Renal pelvis (tissue), 4 donors: ENCODE data around the gene PGK1. TPM values are rescaled to one million over a fixed set of nuclear protein-coding genes. Genes with fewer than 3 reads are reported as not detected.
"Not testable (repeated sequence)": the region's sequence is repeated elsewhere in the genome, so short reads cannot be mapped to it uniquely, and the experiment has no call there.

Experiments
- DNase-seq: peaks from one replicate; pipeline ENCODE4 v3.0.0-alpha.2; 2013
- polyA plus RNA-seq, 3 donors: library from polyadenylated mRNA; unstranded; fragments of 120-200 nt; gene quantifications; one replicate each; pipeline ENCODE4 v1.2.1, GENCODE V29; 2013; ENCODE audit not compliant: insufficient read length in 3 of 3

PGK1 gene
- polyA plus RNA-seq, 3 donors = 340 to 394 (median 394) TPM

DNA sequence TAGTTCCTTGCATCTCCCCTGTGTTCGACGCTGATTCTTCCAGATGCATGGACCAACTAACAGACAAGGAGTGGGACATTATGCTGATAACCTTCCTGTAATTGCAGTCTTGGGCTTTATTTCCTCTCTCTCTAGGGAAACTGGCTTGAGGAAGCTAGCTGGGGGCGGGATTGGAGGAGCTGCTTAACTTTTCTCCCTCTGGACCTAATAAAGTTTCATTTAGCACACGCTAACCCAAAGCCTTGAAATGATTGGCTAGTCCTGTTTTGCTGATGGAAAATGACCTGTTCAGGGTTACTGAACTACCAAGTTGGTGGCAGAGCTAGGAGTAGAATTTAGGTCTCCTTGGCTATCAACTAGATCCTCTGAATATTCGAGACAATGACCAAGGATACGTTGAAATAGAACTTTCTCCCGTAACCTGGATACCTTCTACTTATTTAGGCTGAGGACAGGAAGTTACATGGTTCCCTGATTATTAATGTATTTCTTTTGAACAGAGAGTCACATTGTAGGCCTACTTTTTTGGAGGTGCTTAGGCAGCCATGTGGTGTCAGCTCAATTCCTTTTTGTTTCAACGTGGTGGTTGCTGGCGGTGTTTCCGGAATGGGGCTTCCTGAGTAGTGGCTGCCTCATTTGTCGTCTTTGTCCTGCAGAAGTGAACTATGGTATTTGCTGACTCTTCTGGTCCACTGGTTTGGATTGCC is 2.0 kb downstream of the PGK1 start:
- DNase-seq = no peak

DNA sequence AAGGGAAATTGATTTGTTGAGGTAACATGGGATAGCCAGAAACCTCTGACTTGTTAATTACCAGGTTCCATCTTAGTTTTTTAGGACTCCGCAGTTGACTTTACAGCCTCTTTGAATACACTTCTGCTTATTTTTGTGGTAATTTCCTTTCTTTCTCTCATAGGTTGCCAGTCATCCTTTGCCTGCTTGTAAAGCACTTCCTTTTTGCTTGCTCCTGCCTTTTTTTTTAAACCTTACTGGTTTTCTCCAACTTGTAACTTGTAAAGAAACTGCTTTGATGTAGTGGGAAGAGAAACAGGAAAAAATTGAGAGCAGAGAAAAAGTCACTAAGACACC is 2.6 kb downstream of the PGK1 start:
- DNase-seq = no peak

DNA sequence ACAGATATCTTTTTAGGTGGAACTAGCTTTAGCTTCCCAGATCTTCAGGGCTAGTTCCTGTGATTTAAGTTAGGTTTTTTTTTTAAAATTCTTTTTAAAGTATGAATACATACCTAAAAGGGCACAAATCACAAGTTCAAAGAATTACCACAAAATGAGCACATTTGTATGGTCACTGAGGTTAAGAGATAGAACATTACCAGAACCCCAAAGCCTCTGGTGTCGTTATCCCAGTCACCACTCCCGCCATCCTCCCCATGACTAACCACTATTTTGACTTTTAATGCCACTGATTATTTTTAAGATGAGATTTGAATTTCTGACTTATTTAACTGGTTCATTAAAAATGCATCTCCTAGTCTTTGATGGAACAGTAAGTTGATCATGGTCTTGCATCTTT is 5.4 kb downstream of the PGK1 start:
- no peak for DNase-seq

DNA sequence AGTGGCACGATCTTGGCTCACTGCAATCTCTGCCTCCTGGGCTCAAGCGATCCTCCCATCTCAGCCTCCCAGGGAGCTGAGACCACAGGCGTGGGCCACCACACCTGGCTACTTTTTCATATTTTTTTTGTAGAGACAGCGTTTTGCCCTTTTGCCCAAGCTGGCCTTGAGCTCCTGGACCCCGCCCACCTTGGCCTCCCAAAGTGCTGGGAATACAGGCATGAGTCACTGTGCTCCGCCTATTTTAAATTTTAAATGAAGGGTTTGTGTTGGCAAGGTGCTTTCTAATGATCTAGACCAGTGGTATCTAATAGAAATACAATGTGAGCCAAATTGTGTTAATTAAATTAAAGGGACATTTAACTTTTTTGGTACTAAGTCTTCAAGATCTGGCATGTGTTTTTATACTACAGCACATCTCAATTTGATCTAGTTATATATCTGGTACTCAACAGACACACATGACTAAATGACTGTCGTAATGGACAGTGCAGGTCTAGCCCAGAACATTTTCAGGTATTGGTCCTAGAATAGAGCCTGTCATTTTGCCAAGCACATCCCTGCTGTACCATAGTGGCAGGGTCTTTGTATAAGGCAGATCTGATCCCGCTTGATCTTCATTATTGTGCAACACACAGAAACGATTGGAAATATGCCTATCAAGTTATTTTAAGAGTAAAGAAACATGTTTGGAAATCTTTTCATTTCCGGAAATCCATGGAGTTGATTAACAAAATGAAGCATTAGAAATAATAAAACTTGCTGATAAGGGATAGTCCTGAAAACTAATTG is 7.3 kb downstream of the PGK1 start:
- DNase-seq = no peak

DNA sequence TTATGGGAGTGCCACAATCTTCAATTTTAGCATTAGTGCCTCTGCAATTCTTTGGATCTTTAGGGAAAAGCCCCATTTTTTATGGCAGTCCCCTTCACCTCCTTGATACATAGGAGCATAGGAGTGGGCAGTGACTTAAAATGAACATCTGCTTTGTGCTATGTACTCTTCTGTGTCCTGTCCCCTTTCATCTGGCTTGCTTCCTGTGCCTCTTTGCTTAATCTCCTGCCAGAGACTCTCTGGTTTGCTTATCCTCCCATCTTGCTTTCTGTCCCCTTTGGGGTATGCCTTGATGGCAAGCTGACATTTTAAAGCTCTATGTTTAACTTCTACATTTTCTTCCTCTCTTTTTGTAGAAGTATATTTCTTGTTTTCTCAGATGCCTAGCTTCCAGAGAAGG is 12.3 kb downstream of the PGK1 start:
- no peak for DNase-seq

DNA sequence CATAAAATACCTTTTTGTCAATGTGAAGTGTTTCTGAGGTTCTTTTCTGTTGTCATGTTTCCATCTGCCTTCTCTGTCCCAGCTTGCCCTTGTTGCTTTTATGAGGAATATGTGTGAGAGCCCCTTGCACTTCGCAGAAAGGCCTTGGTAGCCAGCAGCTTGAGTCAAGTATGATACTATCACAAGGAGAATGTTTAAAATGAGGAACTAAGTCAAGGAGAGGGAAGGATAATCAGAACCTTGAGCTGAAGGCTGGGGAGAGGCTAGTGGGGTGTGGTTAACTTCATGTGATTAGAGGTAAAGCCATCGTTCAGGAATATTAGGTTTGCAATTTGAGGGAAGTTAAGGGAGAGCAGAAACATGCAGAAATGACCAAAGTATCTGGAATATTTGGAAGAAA is 12.7 kb downstream of the PGK1 start:
- no peak for DNase-seq

DNA sequence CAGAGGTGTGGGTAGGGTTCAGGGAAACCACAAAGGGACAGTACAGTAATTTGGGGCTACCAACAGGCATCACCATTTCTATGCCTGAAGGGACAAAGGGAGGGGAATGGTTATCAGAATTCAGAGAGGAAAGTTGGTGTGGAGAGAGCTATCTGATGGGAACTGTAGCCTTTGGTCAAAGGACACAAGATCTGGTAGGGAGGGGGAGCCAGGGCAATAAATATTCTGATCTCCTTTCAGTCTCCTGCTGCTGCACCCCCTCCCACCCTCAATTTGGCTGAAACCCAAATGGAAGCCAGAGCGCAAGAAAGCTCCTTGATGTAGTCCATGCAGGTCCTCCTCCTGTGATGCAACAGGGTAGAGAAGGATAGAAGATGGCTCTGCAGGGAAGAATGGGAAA is 14.6 kb downstream of the PGK1 start:
- no peak for DNase-seq

DNA sequence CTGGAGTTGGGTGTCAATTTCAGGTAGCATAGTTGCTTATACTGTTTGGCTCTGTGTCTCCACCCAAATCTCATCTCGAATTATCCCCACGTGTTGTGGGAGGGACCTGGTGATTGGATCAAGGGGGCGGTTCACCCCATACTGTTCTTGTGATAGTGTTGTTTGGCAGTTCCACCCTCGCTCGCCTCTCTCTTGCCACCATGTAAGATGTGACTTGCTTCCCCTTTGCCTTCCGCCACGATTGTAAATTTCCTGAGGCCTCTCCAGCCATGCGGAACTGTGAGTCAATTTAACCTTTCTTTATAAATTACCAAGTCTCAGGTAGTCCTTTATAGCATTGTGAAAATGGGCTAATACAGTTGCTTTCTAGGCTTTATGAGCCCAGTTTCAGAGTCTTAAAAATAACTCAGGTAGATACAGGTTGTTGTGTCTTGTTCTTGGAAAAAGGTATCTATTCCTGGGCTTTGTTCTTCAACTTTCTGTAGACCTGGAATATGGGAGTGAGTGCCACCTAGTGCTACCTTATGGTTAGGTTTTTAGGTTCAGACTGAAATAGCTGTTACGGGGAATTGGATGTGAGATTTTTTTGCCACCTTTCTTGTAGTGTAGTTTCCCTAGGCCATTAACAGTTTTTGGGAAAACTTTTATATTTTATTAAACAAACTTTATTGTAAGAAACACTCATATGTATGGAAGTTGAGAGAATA is 15.6 kb downstream of the PGK1 start:
- no peak for DNase-seq

DNA sequence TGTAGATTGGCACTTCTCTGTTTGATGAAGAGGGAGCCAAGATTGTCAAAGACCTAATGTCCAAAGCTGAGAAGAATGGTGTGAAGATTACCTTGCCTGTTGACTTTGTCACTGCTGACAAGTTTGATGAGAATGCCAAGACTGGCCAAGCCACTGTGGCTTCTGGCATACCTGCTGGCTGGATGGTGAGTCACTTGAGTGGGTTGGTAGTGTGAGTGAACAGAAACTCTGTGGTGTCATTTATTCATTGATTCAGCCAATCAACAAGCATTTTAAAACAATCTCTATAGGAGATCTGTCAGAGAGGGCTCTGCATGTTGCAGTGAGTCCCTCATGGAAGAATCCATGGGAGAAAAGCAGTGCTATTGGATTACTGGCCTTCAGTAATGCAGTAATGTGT is 19.1 kb downstream of the PGK1 start:
- no peak for DNase-seq

DNA sequence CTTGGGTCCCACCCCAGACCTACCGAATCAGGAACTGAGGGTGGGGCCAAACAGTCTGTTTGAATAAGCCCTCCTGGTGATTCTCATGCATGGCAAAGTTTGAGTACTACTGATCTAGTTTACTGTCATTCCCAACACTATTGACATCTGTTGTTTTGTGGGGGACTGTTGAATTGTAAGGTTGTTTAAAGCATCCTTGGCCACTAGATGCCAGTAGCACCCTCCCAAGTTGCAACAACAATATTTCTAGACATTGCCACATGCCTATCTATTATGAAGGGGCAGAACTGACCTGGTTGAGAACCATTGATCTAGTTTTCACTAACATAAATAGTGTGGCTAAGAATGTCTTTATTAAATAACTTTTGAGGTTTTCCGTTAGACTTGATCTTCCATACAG is 20.3 kb downstream of the PGK1 start:
- no peak for DNase-seq

DNA sequence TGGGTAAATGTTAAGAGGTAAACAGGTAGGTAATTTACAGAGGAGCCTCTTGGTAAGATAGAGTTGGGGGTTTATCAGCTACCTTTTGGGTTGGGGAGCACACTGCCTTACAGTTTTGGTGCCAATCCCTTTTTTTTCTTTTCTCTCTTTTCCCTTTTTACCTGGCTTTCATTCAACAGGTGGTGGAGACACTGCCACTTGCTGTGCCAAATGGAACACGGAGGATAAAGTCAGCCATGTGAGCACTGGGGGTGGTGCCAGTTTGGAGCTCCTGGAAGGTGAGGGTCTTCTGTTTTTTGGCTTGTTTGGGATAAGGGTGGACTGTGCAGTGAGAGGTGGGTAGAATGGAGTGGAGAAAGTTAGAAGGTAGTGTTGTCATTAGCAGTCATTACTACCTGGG is 21.1 kb downstream of the PGK1 start:
- DNase-seq = no peak

DNA sequence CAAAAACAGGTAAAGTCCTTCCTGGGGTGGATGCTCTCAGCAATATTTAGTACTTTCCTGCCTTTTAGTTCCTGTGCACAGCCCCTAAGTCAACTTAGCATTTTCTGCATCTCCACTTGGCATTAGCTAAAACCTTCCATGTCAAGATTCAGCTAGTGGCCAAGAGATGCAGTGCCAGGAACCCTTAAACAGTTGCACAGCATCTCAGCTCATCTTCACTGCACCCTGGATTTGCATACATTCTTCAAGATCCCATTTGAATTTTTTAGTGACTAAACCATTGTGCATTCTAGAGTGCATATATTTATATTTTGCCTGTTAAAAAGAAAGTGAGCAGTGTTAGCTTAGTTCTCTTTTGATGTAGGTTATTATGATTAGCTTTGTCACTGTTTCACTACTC is 21.7 kb downstream of the PGK1 start:
- not testable (repeated sequence) for DNase-seq

DNA sequence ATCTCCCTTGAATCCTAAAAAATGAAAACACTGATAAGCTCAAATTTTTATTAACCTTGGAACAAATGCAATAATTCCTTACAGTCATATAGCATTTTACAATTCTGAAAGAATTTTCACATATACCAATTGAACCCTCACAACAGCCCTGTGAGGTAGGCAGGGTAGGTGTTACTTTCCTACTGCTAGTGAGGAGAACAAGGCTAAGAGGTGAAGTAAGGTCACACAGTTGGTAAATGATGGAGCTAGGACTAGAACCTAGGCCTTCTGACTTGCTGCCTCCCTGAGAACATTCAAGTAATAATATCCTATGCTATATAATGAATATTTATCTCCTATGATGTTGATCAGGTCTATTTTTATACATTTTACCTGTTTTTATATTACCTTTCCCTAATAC is 25.7 kb downstream of the PGK1 start:
- DNase-seq = no peak

DNA sequence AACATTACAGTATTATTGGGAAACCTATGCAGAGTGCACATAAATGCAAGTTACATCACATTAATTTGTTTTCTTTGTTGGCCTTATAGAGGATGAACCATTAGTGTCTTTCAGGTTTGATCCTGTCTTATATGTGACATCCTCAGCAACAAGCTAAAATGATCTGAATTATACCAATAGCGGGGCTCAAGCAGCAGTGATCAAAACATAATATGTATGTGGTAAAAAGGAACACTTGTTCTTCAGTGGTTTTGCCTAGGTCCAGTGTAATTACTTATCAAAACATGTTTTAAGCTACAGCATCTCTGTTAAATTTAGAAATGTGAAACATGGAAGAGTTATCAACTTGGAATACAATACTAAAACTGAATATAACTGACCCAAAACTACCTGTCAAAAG is 26.3 kb downstream of the PGK1 start:
- DNase-seq = no peak

DNA sequence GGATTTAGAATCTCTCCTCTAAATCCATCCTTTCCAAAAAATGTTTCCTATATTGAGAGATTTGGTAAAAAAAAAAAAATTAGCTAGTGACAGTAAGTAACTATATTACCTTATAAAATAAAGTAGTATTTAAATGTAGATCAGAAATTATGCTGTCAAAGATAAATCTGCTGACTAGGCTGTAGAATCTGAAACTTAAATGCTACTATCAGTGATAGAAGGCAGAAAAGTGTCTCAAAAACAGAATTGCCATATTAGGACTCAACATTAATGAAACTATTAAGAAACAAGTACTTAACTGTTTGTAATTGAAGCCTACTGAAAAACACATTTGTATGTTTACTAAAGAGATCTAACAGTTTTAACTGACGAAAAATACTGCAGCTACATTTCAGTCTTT is 27.1 kb downstream of the PGK1 start:
- DNase-seq = no peak

DNA sequence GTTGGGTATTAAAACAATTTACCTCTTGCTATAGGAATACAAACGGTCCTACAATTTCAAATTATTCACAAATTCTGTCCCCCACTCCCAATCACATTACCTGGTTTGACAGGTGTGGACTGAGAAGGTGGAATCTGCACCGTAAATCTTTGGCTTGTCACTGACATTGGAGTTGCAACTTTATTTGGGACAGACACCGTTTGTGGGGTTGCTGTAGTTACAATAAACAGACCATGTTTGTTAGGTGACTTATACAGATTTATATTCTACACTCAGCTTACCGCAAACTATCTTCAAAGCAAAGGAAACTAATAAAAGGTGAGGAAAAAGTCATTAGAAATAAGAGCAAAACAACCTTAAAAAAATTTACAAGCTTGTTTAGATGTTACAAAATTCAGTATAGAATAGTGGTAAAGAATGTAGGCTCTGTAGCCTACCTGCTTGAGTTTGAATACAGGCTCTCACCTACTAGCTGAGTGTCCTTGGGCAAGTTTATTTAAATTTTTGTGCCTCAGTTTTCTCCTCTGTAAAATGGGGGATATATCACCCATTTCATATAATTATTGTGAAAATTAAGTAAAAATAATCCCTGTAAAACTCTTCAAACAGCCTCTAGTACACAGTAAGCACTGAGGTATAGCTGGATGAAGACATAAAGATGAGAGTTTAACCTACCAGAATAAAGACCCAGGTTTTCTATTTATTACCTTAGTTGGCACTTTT is 29.4 kb downstream of the PGK1 start:
- DNase-seq = no peak

DNA sequence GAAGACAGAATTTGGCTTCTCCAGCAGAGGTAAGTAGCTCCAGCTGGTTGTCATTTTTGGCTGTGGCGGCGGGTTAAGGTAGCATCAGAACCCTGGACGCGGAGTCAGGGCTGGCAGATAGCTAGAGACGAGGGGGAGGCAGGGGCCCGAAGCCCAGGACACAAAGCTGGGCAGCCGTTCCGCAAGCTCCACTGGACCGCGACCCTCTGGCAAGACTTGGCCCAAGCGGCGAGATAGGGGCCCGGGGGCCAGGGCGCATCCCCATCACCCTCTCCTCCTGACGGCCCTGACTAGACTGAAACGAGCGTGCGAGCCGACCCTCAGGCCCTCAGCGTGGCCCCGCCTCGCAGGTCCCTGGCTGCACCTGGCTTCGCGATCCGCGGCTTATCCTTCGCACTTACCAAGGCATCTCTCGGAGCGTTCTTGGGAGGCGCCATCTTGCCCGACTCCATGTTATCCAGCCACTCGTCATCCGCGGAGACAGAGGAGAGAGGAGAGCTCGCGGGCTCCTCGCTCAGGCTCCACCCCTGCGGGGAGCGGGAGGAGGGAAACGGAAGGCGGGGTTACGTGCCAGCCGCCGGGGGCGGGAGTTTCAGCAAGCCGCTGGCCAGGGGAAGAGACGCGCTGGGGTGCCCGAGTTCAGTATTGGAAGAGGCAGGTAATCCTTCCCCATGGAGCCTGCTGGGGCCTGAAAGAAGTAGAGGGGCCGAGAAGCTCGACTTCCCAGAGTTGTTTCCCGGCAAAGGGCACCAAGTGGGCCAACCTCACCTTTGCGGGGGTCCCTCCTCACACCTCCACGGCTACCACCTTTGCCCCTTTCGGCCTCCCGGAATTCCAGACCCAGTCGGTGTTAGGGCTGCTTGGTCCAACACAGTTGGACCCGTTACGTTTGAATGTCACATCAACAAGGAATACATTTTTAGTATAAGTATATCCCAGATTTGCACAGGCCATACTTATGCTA is 35.4 kb downstream of the PGK1 start, which contains the start of gene TAF9B:
TSS of gene TAF9B (minus strand) at position 491 of the 964 bp plus-strand sequence. CDS start at position 452, 39 bp downstream.
- peak; percentile 83 for DNase-seq

DNA sequence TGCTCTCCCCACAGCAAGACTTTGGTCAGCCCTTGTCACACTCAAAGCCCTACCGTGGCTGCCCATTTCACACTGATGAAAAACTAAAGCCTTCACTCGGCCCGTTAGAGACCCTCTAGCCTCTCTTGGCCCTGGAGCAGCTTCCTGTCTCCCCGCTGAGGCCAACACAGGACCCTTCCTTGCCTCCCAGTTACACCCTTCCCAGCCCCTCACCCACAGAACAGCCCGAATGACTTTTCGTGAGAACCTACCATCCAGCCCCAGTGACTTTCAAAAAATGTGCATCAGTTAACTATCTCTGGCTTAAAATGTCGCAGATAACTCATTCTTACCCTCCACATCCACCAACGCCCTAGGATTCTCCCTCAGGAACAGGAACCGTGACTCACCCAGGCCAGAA is 36.2 kb downstream of the PGK1 start:
- DNase-seq = no peak

DNA sequence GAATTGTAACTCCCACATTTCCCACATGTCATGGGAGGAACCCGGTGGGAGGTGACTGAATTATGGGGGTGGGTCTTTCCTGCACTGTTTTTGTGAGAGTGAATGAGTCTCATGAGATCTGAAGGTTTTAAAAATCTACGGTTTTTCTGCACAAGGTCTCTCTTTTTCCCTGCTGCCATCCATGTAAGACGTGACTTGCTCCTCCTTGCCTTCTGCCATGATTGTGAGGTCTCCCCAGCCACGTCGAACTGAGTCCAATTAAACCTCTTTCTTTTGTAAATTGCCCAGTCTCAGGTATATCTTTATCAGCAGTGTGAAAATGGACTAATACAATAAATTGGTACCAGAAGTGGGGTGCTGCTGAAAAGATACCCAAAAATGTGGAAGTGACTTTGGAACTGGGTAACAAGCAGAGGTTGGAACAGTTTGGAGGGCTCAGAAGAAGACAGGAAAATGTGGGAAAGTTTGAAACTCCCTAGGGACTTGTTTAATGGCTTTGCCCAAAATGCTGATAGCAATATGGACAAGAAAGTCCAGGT is 43.0 kb downstream of the PGK1 start:
- DNase-seq = not testable (repeated sequence)

DNA sequence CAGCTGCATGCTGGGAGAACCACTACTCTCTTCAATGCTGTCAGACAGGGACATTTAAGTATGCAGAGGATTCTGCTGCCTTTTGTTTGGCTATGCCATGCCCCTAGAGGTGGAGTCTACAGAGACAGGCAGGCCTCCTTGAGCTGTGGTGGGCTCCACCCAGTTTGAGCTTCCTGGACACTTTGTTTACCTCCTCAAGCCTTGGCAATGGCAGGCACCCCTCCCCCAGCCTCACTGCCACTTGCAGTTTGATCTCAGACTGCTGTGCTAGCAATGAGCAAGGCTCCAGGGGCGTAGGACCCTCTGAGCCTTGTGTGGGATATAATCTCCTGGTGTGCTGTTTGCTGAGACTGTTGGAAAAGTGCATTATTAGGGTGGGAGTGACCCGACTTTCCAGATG is 53.3 kb downstream of the PGK1 start:
- not testable (repeated sequence) for DNase-seq

DNA sequence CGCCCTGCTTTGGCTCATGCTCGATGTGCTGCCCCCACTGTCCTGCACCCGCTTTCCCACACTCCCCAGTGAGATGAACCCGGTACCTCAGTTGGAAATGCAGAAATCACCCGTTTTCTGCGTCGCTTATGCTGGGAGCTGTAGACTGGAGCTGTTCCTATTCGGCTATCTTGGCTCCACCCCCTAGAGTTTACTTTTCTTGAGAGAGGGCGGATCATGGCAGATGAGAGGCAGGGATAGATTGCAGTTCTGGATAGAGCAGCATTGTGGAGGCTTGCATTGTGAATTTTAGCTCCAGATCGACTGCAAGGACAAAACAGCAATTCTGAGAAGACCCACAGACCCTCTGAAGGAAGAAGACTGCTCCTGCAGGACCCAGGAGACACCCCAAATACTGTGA is 53.8 kb downstream of the PGK1 start:
- not testable (repeated sequence) for DNase-seq
